Fibroblast of gingiva (primary cell): ENCODE data around the gene OR5I1.
"Not testable (repeated sequence)": the region's sequence is repeated elsewhere in the genome, so short reads cannot be mapped to it uniquely, and the experiment has no call there.

Experiments used
- DNase-seq: peaks from one replicate; pipeline ENCODE4 v3.0.0-alpha.2; 2011; ENCODE audit warnings: low read depth

The OR5I1 gene

DNA sequence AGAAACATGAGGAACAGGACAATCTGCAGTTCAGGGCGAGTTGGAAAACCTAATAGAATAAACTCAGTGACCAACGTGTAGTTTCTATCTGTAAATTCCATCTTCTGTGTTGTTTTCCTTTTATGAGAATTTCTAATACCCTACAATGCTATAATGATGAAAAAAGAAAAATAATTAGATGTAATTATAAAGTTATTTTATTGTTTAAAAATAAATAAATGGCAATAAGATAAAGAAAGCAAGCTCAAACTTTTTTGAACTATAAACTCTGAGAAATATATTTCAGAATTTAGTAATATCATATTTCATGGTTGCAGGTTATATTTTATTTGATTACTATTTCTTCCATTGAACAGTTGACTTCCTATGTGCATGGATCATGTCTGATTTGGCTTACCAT lies at the start of gene OR5I1:
TSS of gene OR5I1 (minus strand) at position 101 of the 400 bp plus-strand sequence. CDS start at position 101, 0 bp downstream.
- DNase-seq, result no peak

DNA sequence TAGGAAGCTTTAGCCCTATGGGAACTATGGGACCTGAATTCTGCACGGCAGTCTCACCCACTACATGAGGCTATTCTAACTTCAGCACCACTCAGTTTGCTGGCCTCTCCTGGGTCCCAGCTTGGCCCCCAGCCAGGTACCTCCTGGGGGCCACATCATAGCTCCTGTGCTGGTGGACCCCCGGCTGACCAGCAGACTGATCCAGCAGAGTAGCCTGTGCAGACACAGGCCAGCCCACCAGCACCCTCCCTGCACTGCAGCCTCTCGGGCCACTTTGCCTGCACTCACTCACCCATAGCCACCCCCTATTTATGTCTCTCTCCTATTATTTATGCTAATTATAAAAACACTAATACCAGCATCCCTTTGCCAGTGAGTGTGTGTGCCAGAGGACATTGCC lies 34.7 kb upstream of the OR5I1 start:
- DNase-seq, result no peak

DNA sequence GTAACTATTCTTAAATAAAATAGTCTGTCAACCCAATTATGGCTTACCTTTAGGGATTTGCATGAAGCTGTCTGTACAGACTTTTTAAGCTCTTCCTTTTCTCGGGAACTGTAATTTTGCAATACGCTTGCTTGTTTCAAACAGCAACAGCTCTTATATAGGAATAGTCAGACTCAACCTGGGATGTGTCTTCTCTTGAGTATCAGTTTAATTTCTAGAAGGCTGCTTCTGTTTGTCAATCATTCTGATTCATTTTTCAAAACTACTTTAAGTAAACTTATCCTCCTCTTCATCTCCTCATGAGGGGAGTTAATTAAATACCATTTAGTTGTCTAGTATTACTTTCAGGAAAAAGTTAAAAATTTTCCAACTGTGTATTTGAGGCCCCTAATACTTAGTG lies 33.6 kb upstream of the OR5I1 start, which contains the start of gene OR10AG1:
TSS of gene OR10AG1 (minus strand) at position 101 of the 400 bp plus-strand sequence. CDS start at position 63, 38 bp downstream.
- no peak for DNase-seq

DNA sequence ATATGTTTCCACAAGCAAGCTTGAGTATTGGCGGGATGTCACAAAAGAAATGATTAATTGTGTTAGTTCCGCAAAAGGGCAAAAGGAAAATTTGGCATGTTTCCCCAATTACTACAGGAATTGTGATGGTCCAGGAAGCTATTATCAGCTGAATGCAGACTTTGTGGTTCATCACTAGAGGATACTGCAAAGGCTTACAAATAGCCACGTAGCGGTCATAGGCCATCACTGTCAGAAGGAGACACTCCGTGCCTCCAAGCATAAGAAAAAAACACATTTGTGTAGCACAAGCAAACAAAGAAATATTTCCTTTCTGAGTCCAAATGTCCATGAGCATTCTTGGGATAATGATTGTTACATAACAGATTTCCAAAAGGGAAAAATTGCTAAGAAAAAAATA lies 31.7 kb upstream of the OR5I1 start:
- DNase-seq, result no peak

DNA sequence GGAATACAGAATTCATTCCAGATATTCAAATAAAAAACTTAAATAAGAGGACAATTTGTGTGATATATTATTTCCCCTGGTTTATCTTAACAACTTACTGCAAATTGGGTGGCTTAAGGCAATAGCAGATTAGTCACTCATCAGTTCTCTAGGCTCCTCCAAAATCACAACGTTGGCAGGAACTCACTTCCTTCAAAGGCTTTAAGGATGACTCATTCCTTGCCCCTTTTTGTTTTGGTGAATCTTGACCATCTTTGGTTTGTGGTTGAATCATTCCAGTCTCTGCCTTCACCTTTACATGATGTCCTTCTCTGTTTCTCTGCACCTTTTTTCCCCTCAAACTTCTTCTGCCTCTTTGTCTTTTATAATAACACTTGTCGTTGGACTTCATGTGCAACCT lies 30.2 kb upstream of the OR5I1 start:
- no peak for DNase-seq

DNA sequence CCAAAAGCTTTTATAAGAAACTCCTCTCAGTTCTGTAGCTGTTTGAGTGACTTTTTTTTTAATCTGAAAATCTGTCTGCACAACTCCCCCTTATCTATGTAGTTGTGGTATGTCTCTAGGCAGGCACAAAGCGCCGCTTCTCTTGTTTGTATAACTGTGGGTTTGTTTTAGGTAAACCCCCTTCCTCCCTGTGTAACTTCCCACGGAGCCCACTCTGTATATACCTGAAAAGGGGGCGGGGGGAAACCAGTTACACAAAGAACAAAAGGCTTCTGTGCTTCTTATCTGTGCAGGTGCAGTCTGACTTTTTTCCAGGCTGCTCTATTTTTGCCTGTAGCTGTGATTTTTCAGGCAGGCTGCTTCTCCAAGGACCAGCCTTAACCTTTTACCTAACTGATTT lies 20.3 kb upstream of the OR5I1 start:
- DNase-seq, result no peak

DNA sequence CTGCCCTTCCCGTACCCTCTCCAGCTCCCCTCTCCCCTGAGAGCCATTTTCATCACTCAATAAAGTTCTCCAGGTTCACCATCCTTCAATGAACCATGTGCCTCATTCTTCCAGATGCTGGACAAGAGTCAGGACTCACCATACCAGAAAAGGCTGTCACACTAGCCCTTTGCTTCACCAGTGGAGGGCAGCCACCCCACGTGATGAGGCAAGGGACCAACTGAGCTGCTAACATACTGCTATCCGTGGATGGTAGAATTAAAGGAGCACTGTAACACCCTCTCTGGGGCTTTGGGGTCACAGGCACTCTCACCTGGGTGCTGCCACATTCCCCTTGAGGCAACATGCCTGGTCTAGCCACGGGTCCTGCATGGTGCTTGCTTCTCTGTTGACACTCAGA lies 13.1 kb upstream of the OR5I1 start:
- no peak for DNase-seq

DNA sequence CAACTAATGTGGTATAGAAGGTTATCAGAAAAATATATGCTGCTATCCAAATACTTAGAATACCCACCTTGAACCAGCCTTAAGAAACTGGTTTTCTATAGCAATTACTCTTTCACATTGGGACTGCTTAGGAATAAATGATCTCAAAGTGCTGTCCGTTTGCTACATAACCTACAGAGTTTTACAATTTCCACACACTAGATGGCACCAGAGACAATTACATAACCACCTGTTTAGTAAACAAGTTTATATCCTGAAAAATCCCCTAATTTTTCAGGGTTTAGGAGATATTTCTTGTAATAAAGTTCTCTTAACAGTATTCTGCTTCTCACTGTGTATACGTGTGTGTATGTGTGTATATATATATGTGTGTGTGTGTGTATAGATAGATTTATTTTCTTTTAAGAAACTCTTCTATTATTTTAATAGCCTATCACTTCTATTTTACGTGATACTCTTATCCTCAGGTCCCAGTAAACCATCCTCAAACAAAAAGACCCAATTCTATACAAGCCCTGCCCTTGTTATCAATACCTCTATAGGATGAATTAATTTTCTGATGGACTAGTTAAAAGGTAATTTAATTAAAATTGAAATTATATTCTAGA lies 6.7 kb upstream of the OR5I1 start:
- no peak for DNase-seq

DNA sequence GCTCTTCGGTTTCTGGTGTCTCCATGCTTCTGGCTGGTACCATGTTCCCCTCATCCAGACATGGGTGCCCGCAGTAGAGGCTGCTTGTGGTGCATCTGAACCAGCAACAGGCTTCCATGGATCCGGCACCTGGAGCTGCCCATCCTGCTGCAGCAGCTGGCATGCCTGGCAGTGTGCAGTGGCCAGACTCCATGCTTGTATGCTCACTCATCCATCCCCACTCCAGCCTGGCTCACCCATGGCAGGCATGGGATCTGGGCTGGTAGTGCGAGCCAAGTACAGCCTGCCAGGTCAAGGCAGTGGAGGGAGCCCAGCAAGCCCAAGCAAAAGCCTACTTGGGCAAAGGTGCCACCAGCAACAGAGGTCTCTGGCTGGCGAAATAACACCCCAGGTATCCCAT lies 15.7 kb downstream of the OR5I1 start:
- DNase-seq, result no peak

DNA sequence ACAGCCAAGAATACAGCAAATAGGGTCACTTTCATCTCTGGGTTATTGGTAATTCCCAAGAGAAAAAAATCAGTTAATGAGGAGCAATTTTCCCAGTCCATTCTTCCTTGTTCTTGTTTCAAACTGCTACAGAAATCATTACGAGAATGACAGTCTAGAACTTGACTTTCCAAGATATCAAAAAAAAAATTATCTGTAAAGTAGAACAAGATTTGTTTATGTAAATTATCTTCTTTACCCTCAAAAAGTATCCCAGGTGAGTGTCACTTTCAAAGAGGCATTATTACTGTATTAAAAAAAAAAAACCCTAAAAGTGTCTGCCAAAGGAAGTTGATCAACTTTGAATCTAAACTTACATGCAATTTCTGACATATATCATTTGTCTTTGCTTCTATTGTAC lies 21.7 kb downstream of the OR5I1 start, which contains the start of gene OR5W2:
TSS of gene OR5W2 (minus strand) at position 101 of the 400 bp plus-strand sequence. CDS start at position 101, 0 bp downstream.
- no peak for DNase-seq

DNA sequence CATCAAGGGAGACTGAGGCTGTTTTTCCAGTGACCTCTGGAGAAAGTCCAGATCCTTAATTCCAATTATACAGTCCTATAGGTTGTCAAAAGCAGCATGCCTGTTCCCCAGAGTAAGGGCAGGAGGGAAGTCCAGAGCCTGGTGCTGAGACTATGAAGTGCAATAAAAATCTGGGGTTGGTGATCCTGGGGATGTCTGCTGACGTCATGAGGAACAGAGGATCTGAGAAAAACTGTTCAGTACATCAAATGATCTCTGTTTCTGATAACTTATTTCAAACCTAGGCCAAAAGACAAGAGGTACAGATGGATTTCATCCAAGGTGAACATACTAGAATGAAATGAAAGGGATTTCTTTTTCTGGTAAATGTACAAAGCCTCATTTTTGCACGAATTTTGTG lies 33.9 kb downstream of the OR5I1 start:
- DNase-seq, result no peak

DNA sequence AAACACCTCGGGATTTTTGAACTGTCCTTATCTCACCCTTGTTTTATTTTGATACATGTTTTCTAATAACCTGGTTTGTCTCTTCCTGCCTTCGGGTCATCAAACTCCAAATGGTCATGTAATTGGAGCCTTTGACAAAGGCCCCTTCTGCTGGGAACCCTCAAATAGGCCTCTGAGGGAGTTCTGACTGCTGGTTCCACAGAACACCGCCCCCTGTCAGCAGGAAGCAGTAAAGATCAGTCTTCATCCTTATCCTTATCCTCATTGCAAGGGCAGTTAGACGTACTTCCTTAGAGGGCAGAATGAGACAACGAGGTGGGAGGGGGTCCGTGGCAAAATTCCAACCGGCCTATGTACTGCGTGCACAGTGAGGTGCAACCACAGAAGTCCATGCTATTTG lies 41.0 kb downstream of the OR5I1 start:
- DNase-seq, result no peak

DNA sequence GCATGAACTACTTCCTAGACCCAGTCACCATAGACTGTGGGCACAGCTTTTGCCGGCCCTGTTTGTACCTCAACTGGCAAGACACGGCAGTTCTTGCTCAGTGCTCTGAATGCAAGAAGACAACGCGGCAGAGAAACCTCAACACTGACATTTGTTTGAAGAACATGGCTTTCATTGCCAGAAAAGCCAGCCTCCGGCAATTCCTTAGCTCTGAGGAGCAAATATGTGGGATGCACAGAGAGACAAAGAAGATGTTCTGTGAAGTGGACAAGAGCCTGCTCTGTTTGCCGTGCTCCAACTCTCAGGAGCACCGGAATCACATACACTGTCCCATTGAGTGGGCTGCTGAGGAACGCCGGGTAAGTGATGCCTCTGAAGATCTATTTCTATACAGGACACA lies 50.7 kb downstream of the OR5I1 start:
- DNase-seq, result not testable (repeated sequence)
